NOMO-1 (cell line): ENCODE results near the gene UNC5A.

Experiments used
- DNase-seq, 2 experiments: peaks; one replicate each; lab custom pipeline; 2025; ENCODE audit not compliant: unreplicated experiment in 2 of 2; lab: John Stamatoyannopoulos, UW

UNC5A gene

DNA sequence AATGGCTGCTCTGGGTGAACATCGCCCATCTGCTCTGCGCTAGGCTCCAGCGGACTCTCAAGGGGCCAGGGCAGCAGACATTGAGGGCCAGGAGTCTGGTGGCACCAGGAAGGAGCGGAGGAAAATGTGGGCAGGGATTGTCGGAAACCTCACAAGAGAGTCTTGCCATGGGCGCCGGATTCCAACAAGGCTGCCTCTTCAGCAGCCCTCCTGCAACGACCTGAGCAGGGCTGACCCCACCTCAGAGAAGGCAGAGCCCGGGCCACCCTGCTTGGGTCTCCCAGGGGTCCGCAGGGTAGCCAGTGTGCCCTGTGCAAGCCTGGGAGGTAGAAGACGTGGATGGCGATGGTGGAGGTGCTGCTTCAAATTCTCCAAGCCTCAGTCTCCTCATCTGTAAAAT, 11.4 kb upstream of the UNC5A start:
- DNase-seq: no peak

DNA sequence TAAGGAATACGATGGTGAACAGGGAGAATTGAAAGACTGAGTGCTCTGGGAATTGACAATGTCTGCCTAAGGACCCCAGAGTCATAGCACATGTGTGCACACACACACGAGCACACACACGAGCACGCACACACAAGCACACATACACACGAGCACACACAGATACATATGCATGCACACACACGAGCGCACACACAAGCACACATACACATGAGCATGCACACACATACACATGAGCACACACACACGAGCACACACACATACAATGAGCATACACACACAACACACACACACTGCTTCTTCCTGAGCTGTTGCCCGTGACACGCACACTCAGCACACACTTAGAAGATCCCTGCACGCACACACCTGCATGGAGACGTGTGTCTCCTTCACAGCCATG, 10.9 kb upstream of the UNC5A start:
- DNase-seq: no peak

DNA sequence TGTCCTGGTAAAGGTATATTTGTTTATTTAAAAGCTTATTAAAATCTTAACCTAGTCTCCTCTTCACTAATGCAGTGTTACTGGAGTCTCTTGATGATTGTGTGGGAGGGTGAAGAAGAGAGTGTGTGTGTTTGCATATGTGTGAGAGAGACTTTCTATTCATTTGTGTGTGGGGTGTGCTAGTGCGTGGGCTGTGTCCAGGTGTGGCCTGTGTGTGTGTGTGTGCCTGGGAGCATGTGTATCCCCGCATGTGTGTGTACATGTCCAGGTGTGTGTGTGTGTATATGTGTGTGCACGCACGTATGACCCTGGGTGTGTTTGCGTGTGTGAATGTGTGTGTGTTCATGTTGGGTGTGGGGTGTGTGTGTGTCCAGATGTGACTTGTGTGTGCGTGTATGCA, 10.3 kb upstream of the UNC5A start:
- DNase-seq: no peak

DNA sequence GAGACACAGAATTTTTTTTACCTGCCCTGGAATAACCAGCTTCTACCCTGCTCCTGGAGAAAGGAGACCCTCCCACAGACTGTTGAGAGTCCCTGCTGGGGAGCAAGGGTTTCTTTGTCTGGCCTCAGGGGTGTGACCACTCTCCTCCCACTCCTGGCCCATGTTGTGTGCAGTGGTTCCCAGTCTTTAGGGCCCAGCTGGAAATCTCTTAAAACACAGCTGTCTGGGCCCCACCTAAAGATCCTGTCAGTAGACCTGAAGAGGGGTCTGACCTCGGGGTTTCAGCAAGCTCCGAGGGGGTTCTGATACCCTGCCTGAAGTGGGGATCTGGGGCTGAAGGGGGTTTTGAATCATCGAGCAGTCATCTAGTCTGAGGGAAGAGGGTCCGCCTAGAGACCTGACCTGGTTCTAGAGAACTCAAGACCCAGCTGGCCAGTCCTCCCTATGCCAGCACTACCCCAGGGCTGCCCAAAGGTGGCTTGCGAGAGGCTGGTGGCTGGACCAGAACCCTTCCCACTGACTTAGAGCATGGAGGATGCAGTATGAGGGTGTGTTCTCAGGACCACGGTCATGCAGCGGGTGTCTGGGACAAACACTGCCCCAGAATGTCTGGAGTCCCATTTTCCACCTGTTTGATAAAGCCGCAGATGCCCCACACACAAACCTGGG, 8.1 kb upstream of the UNC5A start:
- DNase-seq: no peak

DNA sequence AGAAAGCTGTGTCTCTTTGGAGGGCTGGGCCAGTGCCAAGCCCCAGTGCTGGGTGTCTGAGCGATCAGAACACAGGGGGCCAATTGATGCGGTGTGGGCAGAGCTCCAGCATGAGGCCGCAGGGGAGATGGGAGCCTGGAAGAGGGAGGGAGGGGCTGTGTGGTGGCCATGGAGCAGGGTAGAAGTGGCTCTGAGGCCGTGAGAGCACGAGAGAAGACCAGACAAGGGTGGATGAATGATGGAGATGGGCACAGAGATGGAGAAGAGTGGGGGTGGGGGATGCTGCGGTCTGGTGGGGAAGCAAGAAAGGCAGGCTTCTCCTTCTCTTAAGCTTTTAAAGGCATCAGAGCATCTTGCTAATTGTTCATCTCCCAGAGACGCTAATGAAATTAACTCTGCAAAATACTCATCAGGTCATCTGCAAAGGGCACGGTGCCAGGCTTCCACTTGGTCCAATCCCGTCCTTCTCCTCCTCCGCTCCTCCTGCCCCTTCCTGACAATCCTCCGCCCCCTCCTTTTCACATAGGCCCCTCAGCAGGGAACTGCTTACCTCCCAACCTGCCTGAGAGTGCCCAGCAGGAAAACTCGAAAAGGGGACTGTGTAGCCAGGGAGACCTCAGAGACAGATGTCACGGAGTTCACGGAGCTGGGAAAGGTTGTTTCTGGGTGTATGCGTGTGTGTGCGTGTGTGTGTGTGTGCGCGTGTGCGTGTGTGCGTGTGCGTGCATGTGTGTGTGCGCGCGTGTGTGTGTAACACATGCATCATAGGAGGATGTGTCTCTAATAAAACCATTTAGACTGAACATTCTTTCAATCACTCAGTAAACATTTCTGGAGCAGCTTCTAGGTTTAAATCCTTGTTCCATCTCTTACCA, 7.1 kb upstream of the UNC5A start:
- DNase-seq: no peak

DNA sequence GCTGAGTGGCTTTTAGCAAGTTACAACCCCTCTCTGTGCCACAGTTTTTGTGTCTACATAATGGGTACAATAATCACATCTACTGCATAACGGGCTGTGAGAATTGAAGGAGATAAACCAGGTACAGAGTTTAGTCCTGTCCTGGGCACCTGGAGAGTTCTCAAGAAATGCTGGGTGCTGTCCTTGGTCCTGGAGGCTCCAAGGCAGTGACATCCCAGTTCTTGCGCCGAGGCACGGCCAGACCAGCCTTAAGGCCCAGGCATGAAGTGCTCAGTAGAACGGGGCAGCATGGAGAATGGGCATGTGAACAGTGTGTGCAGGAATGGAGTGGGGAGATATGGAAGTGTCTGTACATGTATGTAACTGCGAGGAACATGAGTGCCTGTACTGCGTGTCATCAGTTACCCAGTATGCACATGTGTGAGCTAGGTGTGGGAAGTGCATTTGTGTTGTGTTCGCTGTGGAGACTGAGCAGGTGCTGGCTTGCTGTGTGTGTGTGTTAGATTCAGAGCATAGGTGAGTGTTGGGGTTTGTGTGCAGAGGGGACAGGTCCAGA, 6.3 kb upstream of the UNC5A start:
- DNase-seq: peak in 1 of 2 experiments; percentile 7

DNA sequence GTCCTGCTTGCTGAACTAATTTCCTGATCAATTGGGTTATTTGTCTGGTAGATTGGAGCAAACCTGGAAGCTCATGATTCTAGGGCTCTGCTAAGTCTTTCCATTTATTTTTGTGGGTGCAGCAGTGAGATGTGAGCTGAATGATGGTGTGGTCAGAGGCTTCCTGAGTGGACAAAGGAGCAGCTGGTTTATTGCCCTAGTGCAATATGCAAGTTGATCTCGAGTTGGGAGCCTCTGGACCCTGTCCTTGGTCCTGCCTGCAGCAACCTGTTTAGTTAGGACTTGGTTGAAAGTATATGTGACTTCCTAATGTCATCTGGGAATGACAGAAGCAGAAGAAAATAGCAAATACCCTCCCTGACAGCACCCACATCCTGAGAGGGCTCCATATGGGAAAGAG, 4.2 kb upstream of the UNC5A start:
- DNase-seq: no peak

DNA sequence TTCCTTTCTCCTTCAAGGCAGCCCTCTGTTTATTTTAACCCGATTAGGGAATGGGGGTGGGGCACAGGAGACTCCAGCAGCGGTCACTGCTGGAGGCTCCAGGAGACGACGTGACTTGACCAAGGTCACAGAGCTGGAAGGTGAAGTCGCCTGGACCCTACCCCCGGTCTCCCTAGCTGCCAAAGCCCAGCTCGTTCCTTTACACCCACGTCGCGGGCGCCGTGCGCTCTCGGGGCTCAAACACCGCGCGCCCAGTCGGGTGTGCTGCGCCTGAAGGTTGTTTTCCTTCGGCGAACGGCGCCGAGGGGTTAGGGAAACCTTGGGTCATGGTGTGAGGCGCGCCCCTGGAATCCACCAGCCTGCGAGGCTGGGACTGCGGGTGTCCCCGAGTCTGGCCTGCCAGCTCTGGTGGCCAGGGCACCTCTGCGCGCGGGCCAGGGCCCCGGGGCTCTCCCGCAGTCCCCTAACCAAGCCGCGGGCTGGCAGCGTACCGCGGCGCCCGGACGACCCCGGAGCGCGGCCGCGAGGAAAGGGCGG, 747 bp upstream of the UNC5A start:
- DNase-seq: no peak

DNA sequence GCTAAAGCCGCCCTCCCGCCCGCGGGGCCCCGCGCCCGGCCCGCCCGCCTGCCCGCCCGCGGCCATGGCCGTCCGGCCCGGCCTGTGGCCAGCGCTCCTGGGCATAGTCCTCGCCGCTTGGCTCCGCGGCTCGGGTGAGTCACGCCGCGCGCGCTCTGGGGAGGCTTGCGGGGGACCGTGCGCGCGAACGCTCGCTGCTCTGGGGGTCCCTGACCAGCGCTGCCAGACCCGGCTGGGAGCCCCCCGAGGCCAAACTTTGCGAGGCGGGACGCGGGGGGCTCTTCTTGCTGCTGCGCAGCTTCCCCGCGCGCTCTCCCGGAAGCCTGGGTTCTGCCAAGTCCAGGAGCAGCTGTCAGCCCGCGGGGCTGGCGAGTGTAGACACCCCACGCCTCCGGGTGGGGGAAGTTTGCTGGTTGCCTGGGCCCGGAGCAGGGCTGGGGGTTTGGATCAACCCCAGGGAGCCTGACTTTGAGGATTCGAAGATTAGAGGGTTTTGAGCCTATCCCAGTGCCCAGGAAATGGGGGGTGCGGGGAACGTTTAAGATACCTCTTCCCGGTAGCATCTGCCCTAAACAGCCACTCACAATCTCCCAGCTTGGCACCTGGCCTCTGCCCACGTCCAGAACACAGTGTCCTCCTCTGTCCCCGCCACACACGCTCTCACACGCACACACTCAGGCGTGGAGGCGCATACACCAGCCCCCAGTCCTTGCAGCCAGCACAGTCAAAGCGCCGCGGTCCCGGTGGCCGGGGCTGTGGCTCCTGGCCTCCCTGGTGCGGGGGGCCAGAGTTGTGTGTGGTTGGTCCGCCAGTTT, 535 bp downstream of the UNC5A start:
- no peak for DNase-seq

DNA sequence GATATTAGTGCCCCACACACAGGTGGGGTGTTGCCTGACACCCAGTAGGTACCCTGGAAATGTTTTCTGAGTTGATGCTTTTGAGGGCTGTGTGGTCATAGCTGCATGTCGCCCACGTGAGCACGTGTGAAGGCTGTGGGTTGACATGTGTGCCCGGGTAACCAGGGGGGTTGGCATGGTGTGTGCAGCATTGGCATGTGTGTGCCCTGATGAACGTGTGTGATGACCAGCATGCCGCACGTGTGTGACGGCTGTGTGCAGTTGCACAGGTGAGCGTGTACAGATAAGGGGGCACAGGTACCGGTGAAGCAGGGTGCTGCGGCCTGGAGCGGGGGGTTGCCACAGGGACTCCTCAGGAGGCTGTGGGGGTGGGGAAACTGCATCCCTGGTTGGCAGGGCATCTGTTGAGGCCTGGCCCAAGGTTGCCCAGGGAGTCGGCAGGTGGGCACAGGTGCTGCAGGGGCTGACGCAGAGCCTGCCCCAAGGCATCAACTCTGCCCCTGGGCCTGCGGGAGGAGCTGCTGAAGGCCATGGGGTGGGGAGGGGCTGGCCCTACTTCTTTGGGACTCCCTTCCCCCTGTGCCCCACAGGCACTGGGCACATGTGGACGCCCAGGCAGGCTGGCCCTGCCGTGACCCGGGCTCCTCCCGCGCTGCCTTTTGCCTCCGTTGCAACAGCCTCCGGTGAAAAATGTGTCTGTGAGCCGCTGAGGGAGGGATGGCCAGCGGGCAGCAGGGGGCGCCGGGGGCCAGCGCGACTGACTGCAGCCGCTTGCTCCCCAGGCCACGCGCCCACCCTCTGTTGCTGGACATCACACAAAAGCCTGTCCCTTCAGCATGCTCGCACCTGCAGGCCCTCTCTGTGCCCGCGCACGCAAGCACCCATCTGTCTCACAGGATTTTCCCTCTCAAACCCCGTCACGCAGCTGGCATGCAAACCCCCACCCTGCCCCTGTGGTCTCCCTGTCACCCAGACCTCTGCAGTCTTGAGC, 2.2 kb downstream of the UNC5A start:
- DNase-seq: peak; percentile 16 to 25

DNA sequence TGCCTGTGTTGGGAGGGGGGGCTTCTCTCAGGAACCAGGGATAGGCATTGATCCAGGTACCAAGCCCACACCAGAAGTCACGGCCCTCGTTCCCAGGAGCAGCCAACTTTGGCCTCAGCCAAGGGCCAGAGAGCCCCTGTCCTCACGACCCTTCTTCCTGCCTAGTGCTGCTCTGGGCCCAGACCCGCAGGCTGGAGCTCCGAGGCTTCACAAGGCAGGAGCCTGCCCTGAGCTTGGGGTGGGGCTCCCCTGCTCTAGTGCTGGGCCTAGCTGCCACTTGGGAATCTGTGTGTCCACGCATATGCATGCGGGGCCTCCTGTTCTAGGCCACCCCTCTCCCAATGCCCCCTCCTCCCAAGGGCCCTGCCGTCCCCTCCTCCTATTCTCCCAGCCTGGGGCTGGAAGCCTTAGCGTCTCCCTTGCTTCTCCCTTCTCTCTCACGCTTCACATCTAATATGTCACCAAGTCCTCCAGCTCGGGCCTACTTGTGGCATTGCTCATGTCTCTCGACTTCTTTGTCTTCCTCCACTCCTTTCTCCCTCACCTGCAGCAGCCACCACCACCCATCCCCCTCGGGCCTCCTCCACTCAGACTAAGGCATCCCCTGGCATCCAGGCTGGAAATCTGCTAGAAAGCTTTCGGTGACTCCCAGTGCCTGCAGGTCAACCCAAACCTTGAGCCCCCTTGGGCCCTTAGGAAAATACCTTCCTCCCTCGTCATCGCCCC, 3.4 kb downstream of the UNC5A start:
- no peak for DNase-seq

DNA sequence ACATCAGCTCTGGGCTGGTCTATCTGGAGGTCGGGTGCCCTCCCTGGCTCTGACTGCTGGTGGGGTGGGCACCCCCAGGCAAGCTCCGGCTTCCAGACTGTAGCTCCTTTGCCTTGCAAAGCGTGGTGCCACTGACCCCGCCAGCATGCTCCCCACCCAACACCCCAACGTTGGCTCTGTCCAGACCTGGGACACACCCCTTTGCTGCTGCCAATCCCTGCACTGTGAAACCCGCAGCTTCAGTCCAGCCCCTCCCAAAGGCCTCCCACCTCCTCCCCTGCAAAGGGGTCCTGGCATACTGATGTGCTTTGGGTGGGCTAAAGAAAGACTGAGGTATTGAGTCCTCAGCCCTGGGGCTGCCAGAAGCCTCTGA, 3.9 kb downstream of the UNC5A start:
- DNase-seq: no peak

DNA sequence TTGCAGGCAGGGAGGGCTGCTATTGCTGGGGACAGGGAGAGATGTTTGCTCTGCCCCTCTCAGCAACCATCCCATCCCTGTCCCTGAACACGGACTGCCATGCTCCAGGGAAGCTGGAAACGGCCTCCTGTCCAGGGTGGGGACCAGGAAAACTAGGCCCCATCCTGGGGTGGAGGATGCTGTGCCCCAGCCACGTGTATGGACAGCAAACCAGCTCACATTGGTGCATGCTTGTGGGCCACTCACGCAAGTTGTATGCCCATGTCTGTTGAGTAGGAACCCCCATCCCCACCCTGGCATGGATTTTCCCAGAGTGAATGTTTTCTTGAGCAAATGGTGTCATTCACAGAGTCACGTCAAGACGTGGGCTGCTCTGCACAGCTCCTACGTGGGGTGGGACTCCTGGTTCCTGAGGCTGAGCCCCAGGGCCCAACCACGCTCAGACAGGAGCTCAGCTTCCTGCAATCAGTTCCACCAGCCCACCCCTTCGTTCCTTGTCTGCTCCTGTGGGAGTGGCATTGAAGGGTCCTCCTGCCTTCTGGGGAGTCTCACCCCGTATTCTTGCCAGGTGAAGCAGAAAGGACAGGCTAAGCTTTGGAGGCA, 4.6 kb downstream of the UNC5A start:
- no peak for DNase-seq

DNA sequence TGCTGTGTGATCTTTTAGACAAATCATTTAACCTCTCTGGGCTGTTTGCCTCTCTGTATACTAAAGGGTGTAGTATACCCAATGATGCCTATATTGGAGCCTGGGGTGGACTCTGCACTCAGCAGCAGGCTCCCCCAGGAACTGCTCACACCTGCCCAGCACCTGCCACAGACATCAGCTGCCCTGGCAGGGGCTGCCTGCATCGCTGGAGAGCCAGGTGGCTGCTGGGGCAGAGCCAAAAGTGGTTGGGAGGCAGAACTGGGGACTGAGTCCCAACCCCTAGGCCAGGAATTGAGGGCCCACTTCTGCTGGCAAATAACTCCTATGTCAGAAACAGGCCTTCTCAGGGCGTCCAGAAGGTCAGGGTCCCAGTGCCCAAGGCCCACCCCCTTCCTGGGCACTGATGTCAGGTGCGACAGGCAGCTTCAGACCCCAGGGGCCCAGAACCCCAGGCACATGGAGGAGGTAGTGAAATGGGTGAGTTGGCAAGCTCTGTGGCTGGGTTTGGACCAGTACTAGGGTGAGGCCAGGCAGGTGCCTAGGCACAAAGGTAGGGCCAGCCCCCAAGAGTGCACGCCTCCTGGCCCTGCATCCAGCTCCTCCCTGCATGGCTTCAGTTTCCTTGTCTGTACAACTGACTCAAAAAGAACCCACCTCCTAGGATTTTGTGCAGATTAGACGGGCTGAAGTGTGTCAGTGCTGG, 5.8 kb downstream of the UNC5A start:
- DNase-seq: no peak

DNA sequence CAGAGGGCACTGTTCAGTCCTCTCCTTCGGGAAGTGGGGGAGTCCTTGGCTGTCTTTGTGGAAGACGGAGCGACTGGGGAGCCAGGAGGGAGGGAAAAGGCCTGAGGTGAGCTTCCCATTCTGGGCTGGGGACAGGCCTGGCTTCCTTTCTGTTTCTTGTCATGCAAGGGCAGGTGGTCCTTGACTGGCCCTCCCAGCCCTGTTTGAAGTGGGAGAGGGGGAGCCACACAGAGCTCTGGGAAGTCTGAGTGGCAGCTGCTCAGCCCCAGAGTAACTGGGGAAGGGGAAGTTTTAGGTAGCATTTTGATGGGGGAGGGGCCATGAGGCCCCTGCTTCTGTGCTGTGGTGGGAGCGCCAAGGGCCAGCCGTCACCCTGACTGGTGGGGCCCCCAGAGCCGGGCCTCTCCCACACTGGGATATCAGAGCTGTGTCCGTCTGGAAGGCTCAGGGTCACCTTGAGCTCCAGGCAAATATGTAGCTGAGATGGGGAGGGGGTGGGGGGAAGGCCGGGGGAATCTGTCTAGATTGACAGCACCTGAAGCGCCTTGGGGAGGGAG, 6.5 kb downstream of the UNC5A start:
- no peak for DNase-seq

DNA sequence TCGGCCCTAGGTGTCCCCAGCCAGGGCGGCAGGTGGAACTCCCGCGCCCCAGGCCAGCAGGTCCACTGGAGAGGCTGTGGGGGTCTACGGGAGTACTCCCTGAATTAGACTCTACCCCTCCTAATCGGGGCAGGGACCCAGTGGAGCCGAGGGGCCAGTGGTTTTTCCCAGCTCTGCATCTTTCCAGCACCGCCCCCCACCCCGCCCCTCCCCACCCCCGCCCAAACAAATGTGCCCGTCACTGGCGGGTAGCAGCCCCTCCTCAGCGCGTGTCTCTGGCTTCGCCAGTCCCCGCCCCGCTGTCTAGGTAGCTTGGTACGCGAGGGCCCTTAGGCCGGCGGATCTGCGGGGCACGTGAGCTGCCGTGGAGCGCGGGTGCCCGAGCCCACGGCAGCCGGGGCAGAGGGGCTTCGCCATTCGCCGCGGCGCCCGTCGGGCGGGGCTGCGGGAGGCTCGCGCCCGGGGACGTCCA, 7.0 kb downstream of the UNC5A start:
- DNase-seq: no peak

DNA sequence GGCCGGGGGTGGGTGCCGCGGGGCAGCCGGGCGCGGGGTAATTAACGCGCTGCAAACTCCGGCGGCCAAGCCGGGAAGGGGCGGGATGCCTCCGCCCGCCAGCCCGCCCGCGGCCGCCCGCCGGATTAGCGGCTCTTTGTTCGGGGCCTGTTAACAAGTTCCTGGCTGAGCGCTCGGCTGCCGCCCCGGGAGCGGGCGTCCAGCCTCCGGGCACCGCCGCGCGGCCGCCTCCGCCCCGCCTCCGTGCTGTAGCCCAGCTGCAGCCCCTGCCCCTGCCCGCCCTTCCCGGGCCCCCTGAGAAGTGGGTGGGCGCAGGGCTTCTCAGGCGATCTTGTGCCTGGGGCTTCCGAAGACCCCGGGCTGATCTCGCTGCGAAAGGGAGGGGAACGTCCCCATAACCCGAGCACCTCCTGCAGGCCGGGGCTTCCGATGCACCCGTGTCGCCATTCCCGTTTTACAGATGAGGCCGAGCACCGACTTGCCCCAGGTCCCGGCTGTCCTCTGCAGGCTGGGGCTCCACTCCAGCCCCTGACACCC, 7.5 kb downstream of the UNC5A start:
- no peak for DNase-seq
